ENCODE measurements around the gene C1orf50. TPM values are rescaled to one million over a fixed set of nuclear protein-coding genes. Genes with fewer than 3 reads are reported as not detected.

Gene C1orf50
- total RNA-seq (ENCODE audit: low replicate concordance): 0.82 and 3.2 TPM in 2 replicates

GRCh38 chr1:42766741-42767509 lies at the start of gene C1orf50, which contains the start of gene P3H1:
TSS of gene C1orf50 (plus strand) at chr1:42767249. CDS start at chr1:42767312, 63 bp downstream.
TSS of gene P3H1 (minus strand) at chr1:42767028. CDS start at chr1:42766971, 57 bp downstream.

GRCh38 chr1:42739753-42740700 lies 27.0 kb upstream of the C1orf50 start, which contains the start of gene CLDN19:
TSS of gene CLDN19 (minus strand) at chr1:42740236. CDS start at chr1:42740063, 173 bp downstream.

GRCh38 chr1:42784946-42785693 lies 18.1 kb downstream of the C1orf50 start, which contains the start of gene TMEM269:
TSS of gene TMEM269 (plus strand) at chr1:42784991. CDS start at chr1:42789894, 4,903 bp downstream.

GRCh38 chr1:42816585-42817439 lies 49.8 kb downstream of the C1orf50 start, which contains the start of the genes ERMAP and SVBP:
TSS of gene ERMAP (plus strand) at chr1:42817122. CDS start at chr1:42830449, 13,327 bp downstream.
TSS of gene SVBP (minus strand) at chr1:42817397. CDS start at chr1:42816544, 853 bp downstream.

Other genes starting within 250 kb of the C1orf50 start
- 20.9 and 28.3 TPM in 2 replicates for gene PPIH, start 108.8 kb upstream of the C1orf50 start, total RNA-seq (ENCODE audit: low replicate concordance)
- gene YBX1, start 84.8 kb upstream of the C1orf50 start, total RNA-seq (ENCODE audit: low replicate concordance): 851 and 971 TPM in 2 replicates
- gene CLDN19, start 27.0 kb upstream of the C1orf50 start, total RNA-seq (ENCODE audit: low replicate concordance): not detected in 2 replicates
- gene P3H1, start 221 bp upstream of the C1orf50 start, total RNA-seq (ENCODE audit: low replicate concordance): 77.6 and 205 TPM in 2 replicates
- 0.12 TPM in 1 of 2 replicates, not detected in the other for gene TMEM269, start 17.7 kb downstream of the C1orf50 start, total RNA-seq (ENCODE audit: low replicate concordance)
- 8.3 and 10.4 TPM in 2 replicates for gene ERMAP, start 49.9 kb downstream of the C1orf50 start, total RNA-seq (ENCODE audit: low replicate concordance)
- gene SVBP, start 50.1 kb downstream of the C1orf50 start, total RNA-seq (ENCODE audit: low replicate concordance): 5.0 and 18.3 TPM in 2 replicates
- 8.8 and 11.6 TPM in 2 replicates for gene ZNF691, start 79.4 kb downstream of the C1orf50 start, total RNA-seq (ENCODE audit: low replicate concordance)
- gene SLC2A1, start 191.6 kb downstream of the C1orf50 start, total RNA-seq (ENCODE audit: low replicate concordance): 43.1 and 92.6 TPM in 2 replicates